Liver (tissue), 3 donors: ENCODE results near the gene GPR21.

ENCODE experiments used
- GABPA ChIP-seq, 2 donors: IDR thresholded peaks in 1 of 2; conservative IDR thresholded peaks in 1 of 2; 2 replicates each; pipeline ENCODE4 v1.6.1; 2016; ENCODE audit warnings: antibody characterized with exemption in 2 of 2, mild to moderate bottlenecking in 1 of 2, moderate library complexity in 1 of 2
- HNF4A ChIP-seq, 2 donors: conservative IDR thresholded peaks; 2 replicates each; pipeline ENCODE4 v1.6.1; 2016; ENCODE audit warnings: antibody characterized with exemption in 2 of 2, mild to moderate bottlenecking in 2 of 2
- RXRA ChIP-seq, 2 donors: IDR thresholded peaks; 2 replicates each; pipeline ENCODE4 v1.6.1; 2017 to 2018; ENCODE audit warnings: antibody characterized with exemption in 2 of 2, mild to moderate bottlenecking in 1 of 2
- SP1 ChIP-seq: IDR thresholded peaks from 2 replicates; pipeline ENCODE4 v1.6.1; 2018; ENCODE audit warnings: antibody characterized with exemption, mild to moderate bottlenecking
- TAF1 ChIP-seq: conservative IDR thresholded peaks from 2 replicates; pipeline ENCODE4 v1.6.1; 2016; ENCODE audit warnings: antibody characterized with exemption, mild to moderate bottlenecking
- TF ChIP-seq, protein P1 (sequence below): fragments of 150-350 bp; IDR thresholded peaks from 2 replicates; pipeline ENCODE4 v1.5.1; 2017; ENCODE audit warnings: improper control_type of control experiment, low read depth, low read length; ENCODE audit not compliant: missing input control
- TF ChIP-seq, protein P2 (sequence below): IDR thresholded peaks from 2 replicates; pipeline ENCODE4 v1.6.1; 2016; ENCODE audit warnings: antibody characterized with exemption
- donor health status: healthy.
- donor health status: healthy.

DNA sequence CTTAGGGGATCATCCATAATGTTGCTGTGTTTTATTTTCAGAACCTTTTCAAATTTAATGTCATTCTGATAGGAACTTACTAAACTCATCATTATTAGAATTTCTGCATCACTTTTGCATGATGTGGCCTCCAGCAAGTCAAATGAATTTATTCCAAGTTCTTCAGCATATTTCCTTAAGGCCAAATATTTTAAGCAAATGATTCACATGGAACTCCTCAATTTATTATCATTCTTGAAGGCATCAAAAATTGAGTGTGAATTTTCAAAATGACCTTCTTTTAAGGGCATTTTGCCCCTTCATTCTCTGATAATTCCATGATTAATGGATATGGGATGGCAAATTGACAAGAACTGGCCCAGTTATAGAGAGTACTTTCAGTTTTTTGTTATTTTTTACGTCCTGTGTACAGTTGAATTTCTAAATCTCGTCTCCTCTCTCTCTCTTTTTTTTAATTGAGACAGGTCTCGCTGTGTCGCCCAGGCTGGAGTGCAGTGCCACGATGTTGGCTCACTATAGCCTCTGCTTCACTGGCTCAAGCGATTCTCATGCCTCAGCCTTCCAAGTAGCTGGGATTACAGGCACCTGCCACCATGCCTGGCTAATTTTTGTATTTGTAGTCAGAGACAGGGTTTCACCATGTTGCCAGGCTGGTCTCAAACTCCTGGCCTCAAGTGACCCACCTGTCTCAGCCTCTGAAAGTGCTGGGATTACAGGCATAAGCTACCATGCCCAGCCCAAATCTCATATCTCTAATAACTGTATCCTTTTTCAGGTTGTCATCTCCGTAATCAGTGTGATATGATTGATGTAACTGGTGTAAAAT, 29.1 kb downstream of the GPR21 start:
- TF ChIP-seq, protein P1, sequence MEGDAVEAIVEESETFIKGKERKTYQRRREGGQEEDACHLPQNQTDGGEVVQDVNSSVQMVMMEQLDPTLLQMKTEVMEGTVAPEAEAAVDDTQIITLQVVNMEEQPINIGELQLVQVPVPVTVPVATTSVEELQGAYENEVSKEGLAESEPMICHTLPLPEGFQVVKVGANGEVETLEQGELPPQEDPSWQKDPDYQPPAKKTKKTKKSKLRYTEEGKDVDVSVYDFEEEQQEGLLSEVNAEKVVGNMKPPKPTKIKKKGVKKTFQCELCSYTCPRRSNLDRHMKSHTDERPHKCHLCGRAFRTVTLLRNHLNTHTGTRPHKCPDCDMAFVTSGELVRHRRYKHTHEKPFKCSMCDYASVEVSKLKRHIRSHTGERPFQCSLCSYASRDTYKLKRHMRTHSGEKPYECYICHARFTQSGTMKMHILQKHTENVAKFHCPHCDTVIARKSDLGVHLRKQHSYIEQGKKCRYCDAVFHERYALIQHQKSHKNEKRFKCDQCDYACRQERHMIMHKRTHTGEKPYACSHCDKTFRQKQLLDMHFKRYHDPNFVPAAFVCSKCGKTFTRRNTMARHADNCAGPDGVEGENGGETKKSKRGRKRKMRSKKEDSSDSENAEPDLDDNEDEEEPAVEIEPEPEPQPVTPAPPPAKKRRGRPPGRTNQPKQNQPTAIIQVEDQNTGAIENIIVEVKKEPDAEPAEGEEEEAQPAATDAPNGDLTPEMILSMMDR: no peak
- TF ChIP-seq SP1: no peak
- no peak for TF ChIP-seq TAF1
- no peak for TF ChIP-seq RXRA (IDR thresholded peaks at IDR 0.05)
- no peak for TF ChIP-seq GABPA (IDR thresholded peaks at IDR 0.05 in 1 of 2, conservative IDR thresholded peaks at IDR 0.05 in 1 of 2)
- TF ChIP-seq, protein P2, sequence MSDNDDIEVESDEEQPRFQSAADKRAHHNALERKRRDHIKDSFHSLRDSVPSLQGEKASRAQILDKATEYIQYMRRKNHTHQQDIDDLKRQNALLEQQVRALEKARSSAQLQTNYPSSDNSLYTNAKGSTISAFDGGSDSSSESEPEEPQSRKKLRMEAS: no peak
- no peak for TF ChIP-seq HNF4A (conservative IDR thresholded peaks at IDR 0.05)
